Hepatocyte (in vitro differentiated cells): ENCODE data around the gene CBR1. TPM values are rescaled to one million over a fixed set of nuclear protein-coding genes. Genes with fewer than 3 reads are reported as not detected.

Experiments used
- DNase-seq: peaks from one replicate; pipeline ENCODE4 v3.0.0-alpha.2; 2016; ENCODE audit warnings: low spot score
- H2AFZ ChIP-seq: fragments of 200-600 bp; sonication (generic); 2 replicates; pipeline ENCODE4 v1.6.0; 2016; ENCODE audit warnings: antibody characterized with exemption, mild to moderate bottlenecking
- H3K27ac ChIP-seq: fragments of 200-600 bp; sonication (generic); 2 replicates; pipeline ENCODE4 v1.5.1; 2016; ENCODE audit warnings: mild to moderate bottlenecking
- H3K27me3 ChIP-seq: fragments of 200-600 bp; sonication (generic); 2 replicates; pipeline ENCODE4 v1.6.1; 2016
- H3K36me3 ChIP-seq: fragments of 200-600 bp; sonication (generic); replicated peaks from 2 replicates; pipeline ENCODE4 v1.5.1; 2016; ENCODE audit warnings: low read depth; ENCODE audit not compliant: insufficient read depth
- H3K4me1 ChIP-seq: fragments of 200-600 bp; sonication (generic); 2 replicates; pipeline ENCODE4 v1.5.1; 2016; ENCODE audit warnings: mild to moderate bottlenecking, moderate library complexity; ENCODE audit not compliant: insufficient read depth
- H3K4me2 ChIP-seq: fragments of 200-600 bp; sonication (generic); 2 replicates; pipeline ENCODE4 v1.6.0; 2016
- H3K4me3 ChIP-seq: fragments of 200-600 bp; sonication (generic); 2 replicates; pipeline ENCODE4 v1.5.1; 2016; ENCODE audit warnings: mild to moderate bottlenecking
- H3K79me2 ChIP-seq: fragments of 200-600 bp; sonication (generic); 2 replicates; pipeline ENCODE4 v1.6.0; 2017; ENCODE audit warnings: mild to moderate bottlenecking
- H3K9me2 ChIP-seq: fragments of 200-600 bp; sonication (generic); replicated peaks from 2 replicates; pipeline ENCODE4 v1.6.0; 2017; ENCODE audit warnings: mild to moderate bottlenecking; ENCODE audit not compliant: insufficient read depth
- H3K9me3 ChIP-seq: fragments of 200-600 bp; sonication (generic); 2 replicates; pipeline ENCODE4 v1.5.1; 2016; ENCODE audit warnings: low read depth, mild to moderate bottlenecking
- H4K20me1 ChIP-seq: fragments of 200-600 bp; sonication (generic); 2 replicates; pipeline ENCODE4 v1.6.0; 2016; ENCODE audit warnings: mild to moderate bottlenecking; ENCODE audit not compliant: insufficient read depth, poor library complexity, severe bottlenecking
- CTCF ChIP-seq: fragments of 200-600 bp; sonication (generic); IDR thresholded peaks from 2 replicates; pipeline ENCODE4 v1.5.1; 2016; ENCODE audit warnings: antibody characterized with exemption, mild to moderate bottlenecking; ENCODE audit not compliant: poor library complexity
- EZH2 ChIP-seq: fragments of 200-600 bp; sonication (generic); IDR thresholded peaks from 2 replicates; pipeline ENCODE4 v1.6.1; 2016; ENCODE audit warnings: antibody characterized with exemption, mild to moderate bottlenecking, borderline replicate concordance
- EZH2phosphoT487 ChIP-seq: fragments of 200-600 bp; sonication (generic); IDR thresholded peaks from one replicate; pipeline ENCODE4 v1.6.1; 2018; ENCODE audit warnings: antibody characterized with exemption, mild to moderate bottlenecking, low read depth, moderate library complexity; ENCODE audit not compliant: unreplicated experiment, severe bottlenecking
- WGBS: methylation state at CpG from one replicate; pipeline ENCODE4 v1.1.6; 2016; ENCODE audit warnings: low lambda C conversion rate; ENCODE audit errors: missing lambda C conversion rate; 5-methylcytosine and 5-hydroxymethylcytosine counted together
- polyA plus RNA-seq: library from polyadenylated mRNA; unstranded; fragments of >200 nt; fragmentation: Nextera tagmentation; extraction: Ambion mirVana; gene quantifications from 2 replicates; pipeline ENCODE4 v1.2.1, GENCODE V29; 2016
- total RNA-seq: library from RNA; depleted of rRNA; stranded (reverse); fragments of >200 nt; gene quantifications from 2 replicates; pipeline ENCODE4 v1.2.3, GENCODE V29; 2014

CBR1 gene
- total and polyA plus RNA-seq, 2 experiments from 2014 or later = 113 to 130 TPM

GRCh38 chr21:36041910-36042309 is 27.9 kb upstream of the CBR1 start:
- H3K27ac ChIP-seq = no peak overlapping the region
- no peaks in the 10 kb centered on the region for H3K9me2 ChIP-seq
- no peaks in the 10 kb centered on the region for H3K4me1 ChIP-seq
- H3K79me2 ChIP-seq = peaks cover 2% of the 10 kb centered on the region
- WGBS = 68% methylated on average over 1 of the region's 1 CpG
- H3K4me2 ChIP-seq = no peak overlapping the region
- no peaks in the 10 kb centered on the region for H3K27me3 ChIP-seq
- H3K9me3 ChIP-seq = no peaks in the 10 kb centered on the region
- no peak for DNase-seq
- H3K4me3 ChIP-seq = no peak overlapping the region
- no peak for TF ChIP-seq EZH2
- no peak for TF ChIP-seq EZH2phosphoT487
- no peak for TF ChIP-seq CTCF
- H4K20me1 ChIP-seq = no peaks in the 10 kb centered on the region
- H3K36me3 ChIP-seq = peaks cover 12% of the 10 kb centered on the region
- no peak overlapping the region for H2AFZ ChIP-seq

- Histone ChIP-seq H3K79me2 (peaks cover 2% of the 10 kb centered on the region), H3K9me3 (no peaks in the 10 kb centered on the region), H3K4me1 (no peaks in the 10 kb centered on the region), H3K4me2 (no peak overlapping the region), H4K20me1 (no peaks in the 10 kb centered on the region), H3K27me3 (no peaks in the 10 kb centered on the region), H2AFZ (no peak overlapping the region), H3K36me3 (peaks cover 12% of the 10 kb centered on the region), H3K4me3 (no peak overlapping the region), H3K9me2 (no peaks in the 10 kb centered on the region), H3K27ac (no peak overlapping the region)
- no peak for TF ChIP-seq EZH2phosphoT487
- TF ChIP-seq EZH2 = no peak
- no peak for TF ChIP-seq CTCF
- no peak for DNase-seq
- 66% methylated on average over 10 of the region's 10 CpGs for WGBS
Observed at GRCh38 chr21:36044056-36044455, 25.8 kb upstream of the CBR1 start.

GRCh38 chr21:36045993-36046392 is 23.8 kb upstream of the CBR1 start:
- H2AFZ ChIP-seq = no peak overlapping the region
- DNase-seq = no peak
- TF ChIP-seq EZH2 = no peak
- no peak for TF ChIP-seq EZH2phosphoT487
- TF ChIP-seq CTCF = no peak
- no peaks in the 10 kb centered on the region for H3K9me3 ChIP-seq
- no peaks in the 10 kb centered on the region for H3K4me1 ChIP-seq
- H3K36me3 ChIP-seq = peaks cover 7% of the 10 kb centered on the region
- H3K9me2 ChIP-seq = no peaks in the 10 kb centered on the region
- H3K79me2 ChIP-seq = peaks cover 2% of the 10 kb centered on the region
- no peak overlapping the region for H3K4me3 ChIP-seq
- no peaks in the 10 kb centered on the region for H4K20me1 ChIP-seq
- no peaks in the 10 kb centered on the region for H3K27me3 ChIP-seq
- no peak overlapping the region for H3K4me2 ChIP-seq
- WGBS = 89% methylated on average over 1 of the region's 1 CpG
- H3K27ac ChIP-seq = no peak overlapping the region

- no peaks in the 10 kb centered on the region for H3K9me2 ChIP-seq
- H3K79me2 ChIP-seq = peaks cover 2% of the 10 kb centered on the region
- TF ChIP-seq CTCF (no peak), EZH2phosphoT487 (no peak), EZH2 (no peak)
- no peaks in the 10 kb centered on the region for H3K27me3 ChIP-seq
- no peak overlapping the region for H3K27ac ChIP-seq
- WGBS = 79% methylated on average over 7 of the region's 7 CpGs
- H3K9me3 ChIP-seq = no peaks in the 10 kb centered on the region
- no peaks in the 10 kb centered on the region for H4K20me1 ChIP-seq
- peaks cover 4% of the 10 kb centered on the region for H3K36me3 ChIP-seq
- H2AFZ ChIP-seq = no peak overlapping the region
- no peak overlapping the region for H3K4me2 ChIP-seq
- H3K4me3 ChIP-seq = no peak overlapping the region
- no peak for DNase-seq
- H3K4me1 ChIP-seq = no peaks in the 10 kb centered on the region
Observed at GRCh38 chr21:36047139-36047538, 22.7 kb upstream of the CBR1 start.
